MM.1S (cell line): Measurements from ENCODE around the gene PASK.

Source experiments
- DNase-seq: peaks from one replicate; pipeline ENCODE4 v3.0.0-alpha.2; 2015
- H2AFZ ChIP-seq: fragments of 300-600 bp; sonication (generic); 2 replicates; pipeline ENCODE4 v1.6.0; 2016; ENCODE audit warnings: antibody characterized with exemption, low read length
- H3F3A ChIP-seq: fragments of 300-600 bp; sonication (generic); 2 replicates; pipeline ENCODE4 v1.6.1; 2016; ENCODE audit warnings: mild to moderate bottlenecking, antibody characterized with exemption, low read length, moderate library complexity, mixed read lengths; ENCODE audit not compliant: insufficient read depth
- H3K27ac ChIP-seq: fragments of 300-600 bp; sonication (generic); 2 replicates; pipeline ENCODE4 v1.5.1; 2016; ENCODE audit warnings: mild to moderate bottlenecking, low read length
- H3K27me3 ChIP-seq: fragments of 300-600 bp; sonication (generic); replicated peaks from 2 replicates; pipeline ENCODE4 v1.6.0; 2016; ENCODE audit warnings: low read length; ENCODE audit not compliant: insufficient read depth
- H3K36me3 ChIP-seq: fragments of 300-600 bp; sonication (generic); replicated peaks from 2 replicates; pipeline ENCODE4 v1.6.1; 2016; ENCODE audit warnings: mild to moderate bottlenecking, low read length, mixed read lengths; ENCODE audit not compliant: insufficient read depth
- H3K4me1 ChIP-seq: fragments of 300-600 bp; sonication (generic); 2 replicates; pipeline ENCODE4 v1.6.1; 2016; ENCODE audit warnings: low read length, mixed read lengths
- H3K4me2 ChIP-seq: fragments of 300-600 bp; sonication (generic); 2 replicates; pipeline ENCODE4 v1.6.0; 2016; ENCODE audit warnings: low read depth, low read length
- H3K4me3 ChIP-seq: fragments of 300-600 bp; sonication (generic); 2 replicates; pipeline ENCODE4 v1.5.1; 2016; ENCODE audit warnings: low read length, mixed read lengths
- H3K79me2 ChIP-seq: fragments of 300-600 bp; sonication (generic); 2 replicates; pipeline ENCODE4 v1.6.1; 2016; ENCODE audit warnings: mixed run types, low read length, mixed read lengths
- H3K9ac ChIP-seq: fragments of 300-600 bp; sonication (generic); 2 replicates; pipeline ENCODE4 v1.6.1; 2016; ENCODE audit warnings: low read length, mixed read lengths
- H3K9me2 ChIP-seq: fragments of 300-600 bp; sonication (generic); replicated peaks from 2 replicates; pipeline ENCODE4 v1.6.1; 2016; ENCODE audit warnings: mild to moderate bottlenecking, low read length, mixed read lengths; ENCODE audit not compliant: insufficient read depth
- H3K9me3 ChIP-seq: fragments of 300-600 bp; sonication (generic); replicated peaks from 2 replicates; pipeline ENCODE4 v1.6.1; 2016; ENCODE audit warnings: mild to moderate bottlenecking, low read length, mixed read lengths; ENCODE audit not compliant: insufficient read depth
- H4K20me1 ChIP-seq: fragments of 300-600 bp; sonication (generic); 2 replicates; pipeline ENCODE4 v1.6.1; 2016; ENCODE audit warnings: mild to moderate bottlenecking, low read length, moderate library complexity, mixed read lengths; ENCODE audit not compliant: insufficient read depth
- EZH2 ChIP-seq: fragments of 300-600 bp; sonication (generic); optimal IDR thresholded peaks from 2 replicates; pipeline ENCODE3; 2017; ENCODE audit warnings: low read depth, mild to moderate bottlenecking, antibody characterized with exemption, low read length, mixed read lengths
- EZH2phosphoT487 ChIP-seq: fragments of 300-600 bp; sonication (generic); IDR thresholded peaks from 2 replicates; pipeline ENCODE4 v1.6.1; 2018; ENCODE audit warnings: antibody characterized with exemption, low read length
- TF ChIP-seq, protein P1 (sequence below): fragments of 300-600 bp; sonication (generic); IDR thresholded peaks from 2 replicates; pipeline ENCODE4 v1.5.1; 2016; ENCODE audit warnings: antibody characterized with exemption, low read length, mixed read lengths

The PASK gene

DNA sequence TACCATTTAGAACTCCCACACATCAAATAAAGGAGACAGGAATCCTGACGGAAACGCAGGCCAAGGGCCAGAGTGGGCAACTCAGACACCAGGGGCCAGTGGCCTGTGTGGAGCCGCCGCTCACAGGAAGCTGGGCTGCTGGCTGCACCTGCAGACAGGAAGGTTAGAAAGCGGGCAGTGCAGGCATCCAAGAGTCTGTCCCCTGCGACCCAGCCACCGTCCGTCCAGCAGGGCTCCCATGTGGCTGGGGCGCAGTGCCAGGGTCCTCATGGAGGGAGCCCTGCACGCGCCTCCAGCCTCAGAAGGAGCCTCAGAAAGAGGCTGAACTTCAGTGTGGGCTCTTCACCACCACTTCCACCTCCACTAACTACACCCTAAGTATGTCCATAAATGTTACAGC lies 36.7 kb upstream of the PASK start:
- H3K9me2 ChIP-seq, result no peaks in the 10 kb centered on the region
- no peaks in the 10 kb centered on the region for H3K36me3 ChIP-seq
- no peak overlapping the region for H3K9ac ChIP-seq

DNA sequence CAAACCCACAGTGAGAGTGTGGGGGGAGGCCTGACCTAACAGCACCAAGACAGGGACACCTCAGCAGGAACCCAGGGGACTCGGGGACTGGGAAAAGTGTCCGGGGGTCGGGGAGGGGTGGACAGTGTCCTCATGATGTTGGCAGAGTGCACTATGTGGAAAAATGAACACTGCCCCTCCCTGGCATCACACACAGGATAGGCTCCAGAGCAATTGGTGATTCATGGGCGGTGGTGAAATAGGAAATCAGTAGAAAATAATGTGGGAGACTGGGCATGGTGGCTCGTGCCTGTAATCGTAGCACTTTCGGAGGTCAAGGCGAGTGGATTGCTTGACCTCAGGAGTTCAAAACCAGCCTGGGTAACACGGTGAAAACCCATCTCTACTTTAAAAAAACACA lies 35.6 kb upstream of the PASK start:
- Histone ChIP-seq H3K9me3 (no peaks in the 10 kb centered on the region), H3K79me2 (no peaks in the 10 kb centered on the region), H3F3A (no peaks in the 10 kb centered on the region), H3K27ac (no peak overlapping the region), H3K9ac (no peak overlapping the region), H3K4me2 (no peak overlapping the region), H3K27me3 (no peaks in the 10 kb centered on the region; the same call in 1 of the 2 replicates), H2AFZ (no peak overlapping the region), H3K9me2 (no peaks in the 10 kb centered on the region), H4K20me1 (no peaks in the 10 kb centered on the region), H3K4me1 (no peaks in the 10 kb centered on the region), H3K36me3 (no peaks in the 10 kb centered on the region), H3K4me3 (no peak overlapping the region)
- TF ChIP-seq EZH2, result no peak
- no peak for TF ChIP-seq EZH2phosphoT487
- TF ChIP-seq, protein P1, sequence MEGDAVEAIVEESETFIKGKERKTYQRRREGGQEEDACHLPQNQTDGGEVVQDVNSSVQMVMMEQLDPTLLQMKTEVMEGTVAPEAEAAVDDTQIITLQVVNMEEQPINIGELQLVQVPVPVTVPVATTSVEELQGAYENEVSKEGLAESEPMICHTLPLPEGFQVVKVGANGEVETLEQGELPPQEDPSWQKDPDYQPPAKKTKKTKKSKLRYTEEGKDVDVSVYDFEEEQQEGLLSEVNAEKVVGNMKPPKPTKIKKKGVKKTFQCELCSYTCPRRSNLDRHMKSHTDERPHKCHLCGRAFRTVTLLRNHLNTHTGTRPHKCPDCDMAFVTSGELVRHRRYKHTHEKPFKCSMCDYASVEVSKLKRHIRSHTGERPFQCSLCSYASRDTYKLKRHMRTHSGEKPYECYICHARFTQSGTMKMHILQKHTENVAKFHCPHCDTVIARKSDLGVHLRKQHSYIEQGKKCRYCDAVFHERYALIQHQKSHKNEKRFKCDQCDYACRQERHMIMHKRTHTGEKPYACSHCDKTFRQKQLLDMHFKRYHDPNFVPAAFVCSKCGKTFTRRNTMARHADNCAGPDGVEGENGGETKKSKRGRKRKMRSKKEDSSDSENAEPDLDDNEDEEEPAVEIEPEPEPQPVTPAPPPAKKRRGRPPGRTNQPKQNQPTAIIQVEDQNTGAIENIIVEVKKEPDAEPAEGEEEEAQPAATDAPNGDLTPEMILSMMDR, result no peak
- no peak for DNase-seq

More for the DNA sequence above, 36.7 kb upstream of the PASK start:
- Histone ChIP-seq H4K20me1 (no peaks in the 10 kb centered on the region), H3K79me2 (no peaks in the 10 kb centered on the region), H2AFZ (no peak overlapping the region), H3K4me1 (no peaks in the 10 kb centered on the region), H3K27ac (no peak overlapping the region), H3K27me3 (no peaks in the 10 kb centered on the region; the same call in 1 of the 2 replicates), H3F3A (no peaks in the 10 kb centered on the region), H3K4me2 (no peak overlapping the region), H3K9me3 (no peaks in the 10 kb centered on the region), H3K4me3 (no peak overlapping the region)
- DNase-seq, result no peak
- TF ChIP-seq EZH2phosphoT487 (no peak), EZH2 (no peak)
- TF ChIP-seq, protein P1, result no peak

DNA sequence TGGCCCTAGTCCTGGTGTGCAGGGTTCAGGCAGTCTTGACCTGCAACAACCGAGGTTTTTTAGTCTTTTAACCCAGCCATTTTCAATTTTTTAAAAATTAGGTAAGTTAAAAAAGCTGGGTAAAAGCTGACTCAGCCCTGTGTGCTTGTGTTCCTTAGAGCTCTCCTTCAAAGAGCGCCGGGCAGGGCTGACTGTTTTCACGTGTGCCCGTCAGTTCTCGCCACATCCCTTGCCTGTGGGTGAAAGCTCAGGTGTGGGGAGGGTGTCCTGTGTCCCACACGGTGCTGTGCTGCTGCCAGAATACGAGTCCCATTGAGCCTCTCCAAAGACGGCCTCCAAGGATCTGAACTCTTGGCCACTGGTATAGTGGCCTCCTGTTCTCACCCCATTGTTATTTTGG lies 33.9 kb upstream of the PASK start:
- Histone ChIP-seq H2AFZ (no peak overlapping the region), H4K20me1 (no peaks in the 10 kb centered on the region), H3K9me2 (no peaks in the 10 kb centered on the region), H3K27me3 (no peaks in the 10 kb centered on the region), H3F3A (no peaks in the 10 kb centered on the region), H3K4me2 (no peak overlapping the region), H3K4me3 (no peak overlapping the region), H3K36me3 (no peaks in the 10 kb centered on the region), H3K27ac (no peak overlapping the region), H3K4me1 (no peaks in the 10 kb centered on the region), H3K9ac (no peak overlapping the region), H3K79me2 (no peaks in the 10 kb centered on the region), H3K9me3 (no peaks in the 10 kb centered on the region)
- TF ChIP-seq EZH2phosphoT487 (no peak), EZH2 (no peak)
- TF ChIP-seq, protein P1, result no peak
- DNase-seq, result no peak
